Choroid plexus epithelial cell (primary cell): ENCODE measurements around the gene LRRC58.
"Not testable (repeated sequence)": the region's sequence is repeated elsewhere in the genome, so short reads cannot be mapped to it uniquely, and the experiment has no call there.

ENCODE experiments used
- DNase-seq: peaks from one replicate; pipeline ENCODE4 v3.0.0-alpha.2; 2010; ENCODE audit warnings: low read depth
- H3K4me3 ChIP-seq: 2 replicates; pipeline ENCODE4 v1.5.1; 2011; ENCODE audit warnings: low read depth, mild to moderate bottlenecking, control low read depth, low read length, moderate library complexity
- TF ChIP-seq, protein P1 (sequence below): conservative IDR thresholded peaks from 2 replicates; pipeline ENCODE4 v1.5.1; 2011; ENCODE audit warnings: low read depth, mild to moderate bottlenecking, control low read depth, inconsistent platforms, low read length, moderate library complexity

The LRRC58 gene

DNA sequence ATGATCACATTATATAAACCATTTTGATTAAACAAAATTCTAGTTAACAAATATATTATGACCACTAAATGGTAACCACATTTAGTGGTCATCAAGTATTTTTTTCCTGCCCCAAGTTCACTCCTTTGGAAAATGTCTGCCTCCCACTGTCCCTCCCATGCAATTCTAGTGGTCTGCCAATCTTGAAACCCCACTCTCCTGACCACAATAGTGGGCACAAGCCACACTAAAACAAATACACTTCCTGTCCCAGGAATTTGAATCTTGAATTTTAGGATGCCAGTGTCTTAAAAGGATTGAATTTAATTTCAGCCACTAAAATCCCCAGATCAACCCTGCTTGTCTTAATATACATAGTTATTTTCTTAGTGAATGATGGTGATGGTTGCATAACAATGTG is 50.2 kb downstream of the LRRC58 start:
- no peak for DNase-seq
- TF ChIP-seq, protein P1, sequence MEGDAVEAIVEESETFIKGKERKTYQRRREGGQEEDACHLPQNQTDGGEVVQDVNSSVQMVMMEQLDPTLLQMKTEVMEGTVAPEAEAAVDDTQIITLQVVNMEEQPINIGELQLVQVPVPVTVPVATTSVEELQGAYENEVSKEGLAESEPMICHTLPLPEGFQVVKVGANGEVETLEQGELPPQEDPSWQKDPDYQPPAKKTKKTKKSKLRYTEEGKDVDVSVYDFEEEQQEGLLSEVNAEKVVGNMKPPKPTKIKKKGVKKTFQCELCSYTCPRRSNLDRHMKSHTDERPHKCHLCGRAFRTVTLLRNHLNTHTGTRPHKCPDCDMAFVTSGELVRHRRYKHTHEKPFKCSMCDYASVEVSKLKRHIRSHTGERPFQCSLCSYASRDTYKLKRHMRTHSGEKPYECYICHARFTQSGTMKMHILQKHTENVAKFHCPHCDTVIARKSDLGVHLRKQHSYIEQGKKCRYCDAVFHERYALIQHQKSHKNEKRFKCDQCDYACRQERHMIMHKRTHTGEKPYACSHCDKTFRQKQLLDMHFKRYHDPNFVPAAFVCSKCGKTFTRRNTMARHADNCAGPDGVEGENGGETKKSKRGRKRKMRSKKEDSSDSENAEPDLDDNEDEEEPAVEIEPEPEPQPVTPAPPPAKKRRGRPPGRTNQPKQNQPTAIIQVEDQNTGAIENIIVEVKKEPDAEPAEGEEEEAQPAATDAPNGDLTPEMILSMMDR: no peak
- no peak overlapping the region for H3K4me3 ChIP-seq

DNA sequence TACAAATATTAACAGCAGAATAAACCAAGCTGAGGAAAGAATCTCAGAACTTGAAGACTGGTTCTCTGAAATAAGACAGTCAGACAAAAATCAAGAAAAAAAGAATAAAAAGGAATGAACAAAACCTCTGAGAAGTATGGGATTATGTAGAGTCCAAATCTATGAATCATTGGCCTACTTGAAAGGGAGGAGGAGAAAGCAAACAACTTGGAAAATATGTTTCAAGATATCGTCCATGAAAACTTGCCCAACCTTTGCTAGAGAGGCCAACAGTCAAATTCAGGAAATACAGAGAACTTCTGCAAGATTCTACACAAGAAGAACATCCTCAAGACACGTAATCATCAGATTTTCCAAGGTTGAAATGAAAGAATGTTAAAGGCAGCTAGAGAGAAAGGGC is 57.6 kb downstream of the LRRC58 start:
- H3K4me3 ChIP-seq: not testable (repeated sequence)

DNA sequence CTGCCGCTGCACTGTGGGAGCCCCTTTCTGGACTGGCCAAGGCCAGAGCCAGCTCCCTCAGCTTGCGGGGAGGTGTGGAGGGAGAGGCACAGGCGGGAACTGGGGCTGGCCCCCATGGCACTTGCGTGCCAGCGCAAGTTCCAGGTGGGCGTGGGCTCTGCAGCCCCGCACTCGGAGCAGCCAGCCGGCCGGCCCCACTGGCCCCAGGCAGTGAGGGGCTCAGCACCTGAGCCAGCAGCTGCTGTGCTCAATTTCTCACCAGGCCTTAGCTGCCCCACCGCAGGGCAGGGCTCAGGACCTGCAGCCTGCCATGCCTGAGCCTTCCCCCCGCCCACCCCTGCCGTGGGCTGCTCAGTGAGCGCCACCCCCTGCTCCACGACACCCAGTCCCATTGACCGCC is 59.5 kb downstream of the LRRC58 start:
- DNase-seq: no peak
- TF ChIP-seq, protein P1: no peak

More for the DNA sequence above, 57.6 kb downstream of the LRRC58 start:
- DNase-seq: peak; percentile 47

DNA sequence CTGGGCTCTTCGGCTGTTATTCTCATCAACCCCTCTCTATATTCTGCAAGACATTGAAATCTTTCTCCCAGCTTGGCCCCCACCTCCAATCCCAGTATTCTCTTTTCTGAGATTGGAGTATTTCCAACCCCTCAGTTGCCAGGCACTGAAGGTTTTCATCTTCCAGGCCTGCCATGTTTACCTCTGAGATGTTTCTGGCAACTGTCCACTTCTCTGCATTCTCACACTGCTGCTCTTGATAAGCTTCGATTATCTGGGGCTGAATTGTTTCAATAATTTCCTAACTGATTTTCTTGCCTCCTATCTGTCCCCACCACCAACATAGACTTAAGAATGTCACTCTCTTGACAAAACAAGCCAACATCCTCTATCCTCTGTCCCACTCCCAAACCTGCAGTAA is 62.7 kb downstream of the LRRC58 start:
- peak; percentile 7 for DNase-seq
- TF ChIP-seq, protein P1: no peak
- no peak overlapping the region for H3K4me3 ChIP-seq

More for the DNA sequence above, 59.5 kb downstream of the LRRC58 start:
- H3K4me3 ChIP-seq: no peak overlapping the region

DNA sequence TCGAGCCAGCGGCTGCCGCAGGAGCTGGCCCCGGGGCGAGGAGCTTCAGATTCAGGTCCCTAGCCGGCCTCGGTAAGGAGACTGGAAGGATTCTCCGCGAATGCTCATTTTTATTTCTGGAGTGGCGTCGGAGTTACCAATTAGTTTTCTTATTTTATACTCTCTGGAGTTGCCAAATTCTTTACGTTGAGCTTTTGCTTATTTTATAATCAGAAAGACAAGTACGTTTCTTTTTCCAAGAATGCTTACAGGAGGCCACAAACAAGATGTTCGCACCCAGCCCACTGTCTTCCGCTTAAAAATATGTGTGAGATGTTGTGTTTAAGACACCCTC is 63.7 kb downstream of the LRRC58 start:
- peak overlapping the region; percentile 63 for H3K4me3 ChIP-seq
- TF ChIP-seq, protein P1: no peak
- no peak for DNase-seq

DNA sequence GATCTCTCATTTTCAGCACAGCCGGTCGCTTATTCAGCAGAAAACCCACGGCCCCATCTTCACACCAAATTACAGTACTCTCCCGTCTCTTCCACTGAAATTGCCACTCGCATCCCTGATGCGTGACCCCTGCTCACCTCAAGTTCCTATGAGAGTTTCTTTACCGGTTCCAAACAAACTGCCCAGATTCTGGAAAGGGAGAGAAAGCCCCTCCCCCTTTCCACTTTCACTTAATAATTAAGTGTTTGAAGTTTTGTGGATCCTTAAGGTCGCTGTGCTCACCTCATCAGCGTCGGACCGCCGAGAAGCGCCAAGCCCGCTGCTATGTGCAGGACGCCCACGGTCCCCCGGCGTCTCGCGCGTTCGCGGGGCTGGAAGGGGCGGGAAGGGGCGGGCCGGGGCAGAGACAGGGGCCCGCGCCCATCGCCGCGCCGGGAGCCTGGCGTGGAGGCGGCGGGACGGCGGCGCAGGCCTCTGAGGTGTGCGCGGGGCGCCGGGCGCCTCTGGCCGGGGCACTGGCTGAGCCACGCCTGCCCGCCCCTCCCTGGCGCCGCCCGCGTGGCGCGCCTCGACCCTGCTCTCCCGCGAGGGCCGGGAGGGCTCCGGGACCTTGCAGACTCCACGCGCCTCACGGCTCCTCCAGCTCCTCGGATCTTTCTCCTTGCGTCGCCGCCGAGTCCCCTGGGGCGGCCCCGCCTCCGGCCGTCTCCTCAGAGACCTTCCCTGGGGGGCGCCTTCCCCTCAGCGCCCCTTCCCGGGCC is 64.2 kb downstream of the LRRC58 start, which contains the start of gene GPR156:
Gene GPR156, minus strand, starts transcription at position 476 of the 761 bp plus-strand sequence. CDS start 41,124 bp downstream, outside the sequence.
- DNase-seq: peak; percentile 18
- peak within 1 kb of the TSS; percentile 63 for H3K4me3 ChIP-seq
- TF ChIP-seq, protein P1: no peak

DNA sequence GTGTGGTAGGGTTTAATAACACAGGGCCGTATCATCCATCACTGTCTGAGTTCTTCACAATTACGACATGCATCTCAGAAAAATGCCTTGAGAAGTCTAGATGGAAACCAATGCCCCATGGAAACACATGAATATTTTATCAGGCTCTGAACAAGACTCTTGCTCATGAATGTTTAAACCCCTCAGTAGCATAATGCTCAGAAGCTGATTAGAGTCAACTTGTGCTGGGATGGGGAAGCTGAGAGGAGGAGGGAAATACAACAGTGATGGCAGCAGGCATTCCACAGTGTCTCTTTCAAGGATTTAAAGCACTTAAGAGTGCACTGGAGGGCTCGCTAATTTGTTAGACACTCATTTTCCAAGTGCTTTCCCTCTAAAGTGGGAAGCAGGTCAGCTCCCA is 67.9 kb downstream of the LRRC58 start:
- TF ChIP-seq, protein P1: no peak
- no peak overlapping the region for H3K4me3 ChIP-seq
- no peak for DNase-seq
